Lower leg skin (tissue), 3 donors: ENCODE results near the gene TNS3.

Source experiments
- CTCF ChIP-seq, 3 donors: fragments of 450-650 bp; IDR thresholded peaks; one replicate each; pipeline ENCODE4 v1.5.1; 2016; ENCODE audit warnings: antibody characterized with exemption in 3 of 3, mild to moderate bottlenecking in 3 of 3, moderate library complexity in 2 of 3
- POLR2A ChIP-seq, 2 donors: fragments of 450-650 bp; IDR thresholded peaks; one replicate each; pipeline ENCODE4 v1.6.1; 2016 to 2017; ENCODE audit warnings: antibody characterized with exemption in 2 of 2, mild to moderate bottlenecking in 1 of 2, moderate library complexity in 1 of 2

- TF ChIP-seq CTCF (IDR thresholded peaks at IDR 0.05) = no peak
- TF ChIP-seq POLR2A (IDR thresholded peaks at IDR 0.05) = no peak
Measured at GRCh38 chr7:47610506-47611044, 28.7 kb upstream of the TNS3 start.
